Measurements from ENCODE around the gene STK16.

GRCh38 chr2:219221957-219222518, 23.2 kb upstream of the STK16 start:
- TF ChIP-seq, protein P1, sequence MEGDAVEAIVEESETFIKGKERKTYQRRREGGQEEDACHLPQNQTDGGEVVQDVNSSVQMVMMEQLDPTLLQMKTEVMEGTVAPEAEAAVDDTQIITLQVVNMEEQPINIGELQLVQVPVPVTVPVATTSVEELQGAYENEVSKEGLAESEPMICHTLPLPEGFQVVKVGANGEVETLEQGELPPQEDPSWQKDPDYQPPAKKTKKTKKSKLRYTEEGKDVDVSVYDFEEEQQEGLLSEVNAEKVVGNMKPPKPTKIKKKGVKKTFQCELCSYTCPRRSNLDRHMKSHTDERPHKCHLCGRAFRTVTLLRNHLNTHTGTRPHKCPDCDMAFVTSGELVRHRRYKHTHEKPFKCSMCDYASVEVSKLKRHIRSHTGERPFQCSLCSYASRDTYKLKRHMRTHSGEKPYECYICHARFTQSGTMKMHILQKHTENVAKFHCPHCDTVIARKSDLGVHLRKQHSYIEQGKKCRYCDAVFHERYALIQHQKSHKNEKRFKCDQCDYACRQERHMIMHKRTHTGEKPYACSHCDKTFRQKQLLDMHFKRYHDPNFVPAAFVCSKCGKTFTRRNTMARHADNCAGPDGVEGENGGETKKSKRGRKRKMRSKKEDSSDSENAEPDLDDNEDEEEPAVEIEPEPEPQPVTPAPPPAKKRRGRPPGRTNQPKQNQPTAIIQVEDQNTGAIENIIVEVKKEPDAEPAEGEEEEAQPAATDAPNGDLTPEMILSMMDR (IDR thresholded peaks at IDR 0.05), result no peak
- TF ChIP-seq POLR2A (IDR thresholded peaks at IDR 0.05), result no peak
- no peak for TF ChIP-seq EP300 (IDR thresholded peaks at IDR 0.05; ENCODE audit: low read depth)
- no peak for TF ChIP-seq POLR2AphosphoS5 (IDR thresholded peaks at IDR 0.05)

Data from transverse colon (tissue), 4 donors.